Astrocyte (in vitro differentiated cells and primary cell): ENCODE measurements around the gene VKORC1. TPM values are rescaled to one million over a fixed set of nuclear protein-coding genes. Genes with fewer than 3 reads are reported as not detected.

Experiments used
- DNase-seq: peaks from one replicate; pipeline ENCODE4 v3.0.0-alpha.2; 2010; ENCODE audit warnings: low read depth
- FAIRE-seq: peaks from 2 replicates; lab custom pipeline; 2011; peaks lifted over from hg19 to GRCh38; lab: Jason Lieb, UNC
- H2AFZ ChIP-seq: 2 replicates; pipeline ENCODE4 v1.6.0; 2012; ENCODE audit warnings: low read depth, low read length, inconsistent platforms
- H3K27ac ChIP-seq: 2 replicates; pipeline ENCODE4 v1.5.1; 2011; ENCODE audit warnings: low read depth, low read length, inconsistent platforms
- H3K27me3 ChIP-seq: 2 replicates; pipeline ENCODE4 v1.6.0; 2011; ENCODE audit warnings: low read length, inconsistent platforms; ENCODE audit not compliant: insufficient read depth
- H3K36me3 ChIP-seq: 2 replicates; pipeline ENCODE4 v1.5.1; 2011; ENCODE audit warnings: low read length, inconsistent platforms; ENCODE audit not compliant: insufficient read depth
- H3K4me1 ChIP-seq: 2 replicates; pipeline ENCODE4 v1.5.1; 2011; ENCODE audit warnings: low read length, inconsistent platforms; ENCODE audit not compliant: insufficient read depth
- H3K4me2 ChIP-seq: 2 replicates; pipeline ENCODE4 v1.6.0; 2012; ENCODE audit warnings: low read length, inconsistent platforms
- H3K4me3 ChIP-seq: 2 replicates; pipeline ENCODE4 v1.5.1; 2011; ENCODE audit warnings: low read depth, mild to moderate bottlenecking, low read length, inconsistent platforms; ENCODE audit not compliant: insufficient read depth
- H3K79me2 ChIP-seq: 2 replicates; pipeline ENCODE4 v1.6.0; 2012; ENCODE audit warnings: mild to moderate bottlenecking, low read length, inconsistent platforms; ENCODE audit not compliant: insufficient read depth
- H3K9ac ChIP-seq: 2 replicates; pipeline ENCODE4 v1.6.0; 2012; ENCODE audit warnings: mild to moderate bottlenecking, low read length, inconsistent platforms
- H3K9me3 ChIP-seq: 2 replicates; pipeline ENCODE4 v1.5.1; 2012; ENCODE audit warnings: low read depth, mild to moderate bottlenecking, low read length, inconsistent platforms; ENCODE audit not compliant: insufficient read depth
- H4K20me1 ChIP-seq: 2 replicates; pipeline ENCODE4 v1.6.0; 2012; ENCODE audit warnings: low read length, inconsistent platforms; ENCODE audit not compliant: insufficient read depth
- H3K27ac Mint-ChIP-seq: one replicate; pipeline ENCODE4 v1.8.0; 2021; ENCODE audit warnings: mild to moderate bottlenecking, mixed read lengths; ENCODE audit not compliant: unreplicated experiment
- H3K27me3 Mint-ChIP-seq: one replicate; pipeline ENCODE4 v1.8.0; 2021; ENCODE audit warnings: low read depth, mixed read lengths; ENCODE audit not compliant: unreplicated experiment
- H3K36me3 Mint-ChIP-seq: one replicate; pipeline ENCODE4 v1.8.0; 2021; ENCODE audit warnings: low read depth, mixed read lengths; ENCODE audit not compliant: unreplicated experiment
- H3K4me1 Mint-ChIP-seq: one replicate; pipeline ENCODE4 v1.8.0; 2021; ENCODE audit warnings: low read depth, mixed read lengths; ENCODE audit not compliant: unreplicated experiment
- H3K4me3 Mint-ChIP-seq: one replicate; pipeline ENCODE4 v1.8.0; 2021; ENCODE audit warnings: mild to moderate bottlenecking, moderate library complexity, mixed read lengths; ENCODE audit not compliant: unreplicated experiment
- H3K9me3 Mint-ChIP-seq: one replicate; pipeline ENCODE4 v1.8.0; 2021; ENCODE audit warnings: mild to moderate bottlenecking, mixed read lengths; ENCODE audit not compliant: unreplicated experiment
- EZH2 ChIP-seq: IDR thresholded peaks from 2 replicates; pipeline ENCODE4 v1.6.1; 2012; ENCODE audit warnings: mild to moderate bottlenecking, low read length, inconsistent platforms; ENCODE audit not compliant: insufficient read depth
- total RNA-seq: library from RNA; stranded (reverse); gene quantifications from 2 replicates; pipeline ENCODE4 v1.2.1, GENCODE V29; 2021
- TF ChIP-seq, protein P1 (sequence below): IDR thresholded peaks from 2 replicates; pipeline ENCODE4 v1.5.1; 2011; ENCODE audit warnings: low read depth, mild to moderate bottlenecking, inconsistent platforms, low read length, moderate library complexity; ENCODE audit not compliant: insufficient read depth

VKORC1 gene
- total RNA-seq, 1 donor from 2014 or later, result 133 TPM

DNA sequence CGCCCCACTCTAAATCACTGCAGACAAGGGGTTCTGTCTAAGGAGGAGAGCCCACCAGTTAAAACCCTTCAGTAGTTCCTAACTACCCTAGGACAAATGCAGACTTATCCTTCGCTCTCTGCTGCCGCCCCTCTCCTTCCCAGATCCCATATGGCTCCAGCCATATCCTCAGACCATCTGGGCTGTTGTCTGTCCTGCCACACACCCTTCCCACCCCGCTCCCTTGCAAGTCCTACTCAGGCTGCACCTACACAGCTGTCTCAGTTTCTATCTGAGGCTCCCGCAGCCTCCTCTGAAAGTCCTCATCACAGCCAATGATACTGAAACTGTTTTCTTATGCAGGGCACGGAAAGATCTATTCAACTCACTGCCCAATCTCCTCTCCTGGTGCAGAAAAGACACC is 12.9 kb upstream of the VKORC1 start:
- peak overlapping the region; percentile 86 for H2AFZ ChIP-seq
- H3K27me3 ChIP-seq, result no peaks in the 10 kb centered on the region
- H4K20me1 ChIP-seq, result peaks cover 4% of the 10 kb centered on the region
- no peaks in the 10 kb centered on the region for H3K9me3 Mint-ChIP-seq
- no peaks in the 10 kb centered on the region for H3K9me3 ChIP-seq
- H3K27ac Mint-ChIP-seq, result peak overlapping the region; percentile 82
- peaks cover 20% of the 10 kb centered on the region for H3K79me2 ChIP-seq
- H3K4me1 Mint-ChIP-seq, result peaks cover 5% of the 10 kb centered on the region
- no peak for FAIRE-seq
- H3K36me3 ChIP-seq, result peaks cover 3% of the 10 kb centered on the region
- no peak overlapping the region for H3K4me3 ChIP-seq
- no peak overlapping the region for H3K9ac ChIP-seq
- TF ChIP-seq EZH2, result no peak
- TF ChIP-seq, protein P1, sequence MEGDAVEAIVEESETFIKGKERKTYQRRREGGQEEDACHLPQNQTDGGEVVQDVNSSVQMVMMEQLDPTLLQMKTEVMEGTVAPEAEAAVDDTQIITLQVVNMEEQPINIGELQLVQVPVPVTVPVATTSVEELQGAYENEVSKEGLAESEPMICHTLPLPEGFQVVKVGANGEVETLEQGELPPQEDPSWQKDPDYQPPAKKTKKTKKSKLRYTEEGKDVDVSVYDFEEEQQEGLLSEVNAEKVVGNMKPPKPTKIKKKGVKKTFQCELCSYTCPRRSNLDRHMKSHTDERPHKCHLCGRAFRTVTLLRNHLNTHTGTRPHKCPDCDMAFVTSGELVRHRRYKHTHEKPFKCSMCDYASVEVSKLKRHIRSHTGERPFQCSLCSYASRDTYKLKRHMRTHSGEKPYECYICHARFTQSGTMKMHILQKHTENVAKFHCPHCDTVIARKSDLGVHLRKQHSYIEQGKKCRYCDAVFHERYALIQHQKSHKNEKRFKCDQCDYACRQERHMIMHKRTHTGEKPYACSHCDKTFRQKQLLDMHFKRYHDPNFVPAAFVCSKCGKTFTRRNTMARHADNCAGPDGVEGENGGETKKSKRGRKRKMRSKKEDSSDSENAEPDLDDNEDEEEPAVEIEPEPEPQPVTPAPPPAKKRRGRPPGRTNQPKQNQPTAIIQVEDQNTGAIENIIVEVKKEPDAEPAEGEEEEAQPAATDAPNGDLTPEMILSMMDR, result no peak
- no peak overlapping the region for H3K27ac ChIP-seq
- peak overlapping the region; percentile 84 for H3K4me3 Mint-ChIP-seq
- peaks cover 9% of the 10 kb centered on the region for H3K4me1 ChIP-seq
- H3K4me2 ChIP-seq, result peak overlapping the region; percentile 83
- peaks cover 20% of the 10 kb centered on the region for H3K36me3 Mint-ChIP-seq
- H3K27me3 Mint-ChIP-seq, result no peaks in the 10 kb centered on the region
- DNase-seq, result no peak

DNA sequence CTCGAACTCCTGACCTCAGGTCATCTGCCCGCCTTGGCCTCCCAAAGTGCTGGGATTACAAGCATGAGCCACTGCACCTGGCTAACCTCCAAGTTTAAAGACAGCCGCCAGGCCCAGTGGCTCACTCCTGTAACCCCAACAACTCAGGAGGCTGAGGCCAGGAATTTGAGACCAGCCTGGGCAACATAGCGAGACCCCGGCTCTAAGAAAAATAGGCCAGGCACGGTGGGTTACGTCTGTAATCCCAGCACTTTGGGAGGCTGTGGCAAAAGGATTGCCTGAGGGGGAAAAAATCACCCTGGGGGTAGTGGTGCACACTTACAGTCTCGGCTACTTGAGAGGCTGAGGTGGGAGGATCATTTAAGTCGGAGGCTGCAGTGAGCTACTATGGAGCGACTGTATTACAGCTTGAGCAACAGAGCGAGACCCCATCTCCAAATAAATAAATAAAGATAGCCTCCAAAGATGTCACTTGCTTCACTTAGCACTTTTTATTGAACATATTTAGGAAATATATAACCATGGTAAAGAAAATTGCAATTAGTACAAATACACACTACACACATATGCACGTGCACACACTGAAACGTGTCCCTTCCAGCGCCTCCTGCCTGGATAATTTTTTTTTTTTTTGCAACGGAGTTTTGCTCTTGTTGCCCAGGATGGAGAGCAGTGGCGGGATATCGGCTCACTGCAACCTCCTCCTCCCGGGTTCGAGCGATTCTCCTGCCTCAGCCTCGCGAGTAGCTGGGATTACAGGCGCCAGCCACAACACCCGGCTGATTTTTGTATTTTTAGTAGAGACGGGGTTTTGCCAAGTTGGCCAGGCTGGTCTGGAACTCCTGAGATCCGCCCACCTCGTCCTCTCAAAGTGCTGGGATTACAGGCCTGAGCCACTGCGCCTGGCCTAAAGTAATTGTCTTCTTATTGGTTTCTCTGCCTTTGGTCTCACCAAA is 12.2 kb upstream of the VKORC1 start:
- H3K79me2 ChIP-seq, result peaks cover 20% of the 10 kb centered on the region
- no peak overlapping the region for H3K27ac ChIP-seq
- Mint-ChIP-seq H3K9me3 (no peaks in the 10 kb centered on the region), H3K36me3 (peaks cover 18% of the 10 kb centered on the region), H3K4me1 (peaks cover 5% of the 10 kb centered on the region), H3K27ac (no peak overlapping the region), H3K27me3 (no peaks in the 10 kb centered on the region), H3K4me3 (peak overlapping the region; percentile 84)
- no peak overlapping the region for H3K4me2 ChIP-seq
- H3K4me3 ChIP-seq, result no peak overlapping the region
- no peak for DNase-seq
- no peak for FAIRE-seq
- H3K4me1 ChIP-seq, result peaks cover 9% of the 10 kb centered on the region
- no peak for TF ChIP-seq EZH2
- TF ChIP-seq, protein P1, result no peak
- H4K20me1 ChIP-seq, result peaks cover 4% of the 10 kb centered on the region
- H3K36me3 ChIP-seq, result no peaks in the 10 kb centered on the region
- H3K9ac ChIP-seq, result no peak overlapping the region
- no peaks in the 10 kb centered on the region for H3K27me3 ChIP-seq
- H3K9me3 ChIP-seq, result no peaks in the 10 kb centered on the region
- H2AFZ ChIP-seq, result no peak overlapping the region
